ENCODE results near the gene BBOF1.
"Not testable (repeated sequence)": the region's sequence is repeated elsewhere in the genome, so short reads cannot be mapped to it uniquely, and the experiment has no call there.

DNA sequence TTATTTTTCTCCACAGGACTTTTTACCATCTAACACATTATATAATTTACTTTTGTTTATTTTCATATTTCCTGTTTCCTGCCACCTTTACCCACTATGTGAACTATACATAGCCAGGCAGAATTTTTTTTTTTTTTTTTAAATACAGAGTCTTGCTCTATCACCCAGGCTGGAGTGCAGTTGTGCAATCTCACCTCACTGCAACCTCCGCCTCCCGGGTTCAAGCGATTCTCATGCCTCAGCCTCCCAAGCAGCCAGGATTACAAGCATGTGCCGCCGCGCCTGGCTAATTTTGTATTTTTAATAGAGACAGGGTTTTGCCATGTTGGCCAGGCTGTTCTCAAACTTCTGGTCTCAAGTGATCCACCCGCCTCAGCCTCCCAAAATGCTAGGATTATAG lies 24.2 kb upstream of the BBOF1 start:
- not testable (repeated sequence) for TF ChIP-seq FOS (IDR thresholded peaks at IDR 0.05; ENCODE audit: borderline replicate concordance, insufficient read depth, low read length); CTCF (IDR thresholded peaks at IDR 0.05; ENCODE audit: extremely low read depth in 1 of 2, insufficient read depth in 1 of 2, low read depth in 1 of 2, low read length in 2 of 2); POLR2A (IDR thresholded peaks at IDR 0.05; ENCODE audit: low read depth, low read length); MYC (IDR thresholded peaks at IDR 0.05; ENCODE audit: low read depth, low read length); MAX (IDR thresholded peaks at IDR 0.05; ENCODE audit: insufficient read depth, insufficient read length)

Measured in endothelial cell of umbilical vein (primary cell).